Stromal cell of bone marrow (primary cell): ENCODE data around the gene MAML3.

Experiments used
- DNase-seq: peaks from one replicate; pipeline ENCODE4 v3.0.0-alpha.2; 2012; ENCODE audit warnings: low read depth

Gene MAML3

GRCh38 chr4:139808808-139809756 is 344.9 kb downstream of the MAML3 start:
- DNase-seq = no peak

DNA sequence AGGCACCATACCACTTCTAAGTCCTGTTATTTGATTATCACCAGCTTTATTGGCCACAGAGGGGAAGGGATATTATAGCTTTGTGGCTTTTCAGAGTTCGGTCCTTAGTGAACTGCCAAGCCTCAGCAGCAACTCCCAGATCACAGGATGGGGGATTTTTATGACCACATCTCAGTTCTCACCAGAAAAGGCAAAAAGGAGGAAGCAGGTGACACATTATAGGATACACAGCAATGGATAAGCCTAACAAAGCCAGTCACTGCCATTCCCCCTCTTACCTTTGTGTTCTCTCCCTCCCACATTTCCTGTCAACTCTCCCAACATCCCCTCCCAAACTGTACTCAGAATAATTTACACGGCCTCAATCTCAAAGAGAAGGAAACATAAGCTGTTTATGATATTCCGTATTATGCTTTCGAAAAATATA is 345.6 kb downstream of the MAML3 start:
- DNase-seq = no peak

GRCh38 chr4:139807483-139807882 is 346.5 kb downstream of the MAML3 start:
- DNase-seq = no peak

- DNase-seq = no peak
Observed at GRCh38 chr4:139806929-139807328, 347.1 kb downstream of the MAML3 start.

- no peak for DNase-seq
Observed at GRCh38 chr4:139802931-139803330, 351.1 kb downstream of the MAML3 start.

DNA sequence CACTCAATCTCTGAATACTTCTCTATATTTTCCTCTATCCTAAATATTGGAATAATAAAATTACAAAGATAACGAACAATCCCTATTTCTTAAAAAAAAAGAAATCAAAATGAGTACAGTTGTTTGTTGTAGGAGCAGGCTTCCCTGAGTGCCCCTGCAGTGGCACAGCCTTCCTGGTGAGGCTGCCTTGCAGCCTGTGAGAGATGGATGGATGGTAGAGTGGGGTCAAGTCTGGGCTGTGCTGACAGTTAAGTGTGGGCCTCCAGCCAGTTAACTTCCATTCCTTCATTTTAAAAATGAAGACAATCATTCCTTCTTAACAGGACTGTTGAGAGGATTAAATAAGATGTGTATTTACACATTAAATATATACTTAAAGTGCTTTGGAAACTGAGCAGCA is 351.5 kb downstream of the MAML3 start:
- DNase-seq = no peak

GRCh38 chr4:139801895-139802294 is 352.1 kb downstream of the MAML3 start:
- DNase-seq = no peak

- DNase-seq = no peak
Observed at GRCh38 chr4:139800082-139800481, 353.9 kb downstream of the MAML3 start.

DNA sequence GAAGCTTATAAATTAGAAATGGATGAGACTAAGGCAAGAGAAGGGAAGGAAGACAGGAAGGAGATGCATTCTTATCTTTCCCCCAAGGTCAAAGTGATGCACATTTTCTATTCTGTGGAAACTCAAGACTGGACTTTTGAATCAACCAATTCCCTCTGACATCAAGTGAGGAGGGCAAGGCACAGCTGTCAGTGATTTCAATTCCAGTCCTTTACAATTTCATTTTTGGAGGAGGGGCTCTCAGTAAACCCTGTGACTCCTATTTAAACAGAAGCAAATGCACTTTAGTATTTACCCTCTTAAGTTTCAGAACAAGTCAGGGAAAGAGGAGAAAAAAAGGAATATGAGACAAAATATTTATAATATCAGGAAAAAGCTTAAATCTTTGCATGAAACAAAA is 354.4 kb downstream of the MAML3 start:
- DNase-seq = no peak

DNA sequence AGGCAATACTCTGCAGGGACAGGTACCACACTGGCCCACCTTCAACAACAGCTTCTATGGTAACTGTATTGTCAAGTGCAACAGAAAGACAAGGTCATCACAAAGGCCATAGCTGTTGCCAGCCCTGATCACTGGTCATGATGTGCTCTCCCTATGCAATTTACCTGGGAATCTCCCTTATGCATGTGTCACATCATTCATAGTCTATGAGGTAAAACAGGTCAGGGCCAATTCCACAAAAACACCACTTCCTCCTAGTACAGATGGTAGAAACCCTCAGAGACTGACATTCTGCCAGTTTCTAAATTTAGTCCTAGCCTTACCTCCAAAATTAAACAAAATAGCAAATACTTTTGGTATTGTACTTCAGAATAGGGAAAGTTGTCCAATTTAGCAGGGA is 355.5 kb downstream of the MAML3 start:
- no peak for DNase-seq

- DNase-seq = no peak
Observed at GRCh38 chr4:139797287-139797686, 356.7 kb downstream of the MAML3 start.

DNA sequence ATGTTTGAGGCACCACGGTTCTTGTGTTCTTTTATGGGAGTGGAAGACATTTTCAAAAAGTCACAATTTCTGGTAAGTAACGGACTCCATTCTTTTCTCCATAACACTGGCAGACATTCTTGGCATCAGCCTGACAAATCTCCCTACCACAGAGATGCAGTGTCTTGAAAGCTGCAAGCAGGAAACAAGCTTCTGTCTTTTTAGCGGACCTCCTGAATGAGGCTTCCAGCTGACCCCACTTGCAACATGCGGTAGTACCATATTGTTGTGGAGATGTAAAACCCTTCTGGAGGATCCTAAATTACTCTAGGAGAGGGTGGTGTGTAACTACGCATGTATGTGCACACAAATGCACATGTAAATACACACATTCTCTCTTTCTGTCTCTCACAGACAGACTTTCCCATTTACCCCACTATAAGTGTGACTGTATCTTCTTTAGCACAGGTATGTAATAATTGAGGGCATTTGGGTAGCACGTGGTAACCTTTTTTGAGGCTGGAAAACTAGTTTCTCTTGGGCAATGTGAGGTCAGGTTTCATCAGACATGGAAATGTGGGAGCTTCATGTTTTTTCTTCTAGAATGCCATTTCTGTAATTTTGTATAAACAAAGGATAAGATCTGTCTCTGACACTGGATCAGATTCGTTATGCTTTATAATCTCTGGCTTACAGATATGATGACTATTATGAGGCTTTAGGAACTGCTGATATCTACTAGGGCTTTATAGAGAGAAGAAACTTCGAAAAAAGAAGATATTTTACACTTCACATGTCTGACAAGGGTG is 358.3 kb downstream of the MAML3 start:
- no peak for DNase-seq

DNA sequence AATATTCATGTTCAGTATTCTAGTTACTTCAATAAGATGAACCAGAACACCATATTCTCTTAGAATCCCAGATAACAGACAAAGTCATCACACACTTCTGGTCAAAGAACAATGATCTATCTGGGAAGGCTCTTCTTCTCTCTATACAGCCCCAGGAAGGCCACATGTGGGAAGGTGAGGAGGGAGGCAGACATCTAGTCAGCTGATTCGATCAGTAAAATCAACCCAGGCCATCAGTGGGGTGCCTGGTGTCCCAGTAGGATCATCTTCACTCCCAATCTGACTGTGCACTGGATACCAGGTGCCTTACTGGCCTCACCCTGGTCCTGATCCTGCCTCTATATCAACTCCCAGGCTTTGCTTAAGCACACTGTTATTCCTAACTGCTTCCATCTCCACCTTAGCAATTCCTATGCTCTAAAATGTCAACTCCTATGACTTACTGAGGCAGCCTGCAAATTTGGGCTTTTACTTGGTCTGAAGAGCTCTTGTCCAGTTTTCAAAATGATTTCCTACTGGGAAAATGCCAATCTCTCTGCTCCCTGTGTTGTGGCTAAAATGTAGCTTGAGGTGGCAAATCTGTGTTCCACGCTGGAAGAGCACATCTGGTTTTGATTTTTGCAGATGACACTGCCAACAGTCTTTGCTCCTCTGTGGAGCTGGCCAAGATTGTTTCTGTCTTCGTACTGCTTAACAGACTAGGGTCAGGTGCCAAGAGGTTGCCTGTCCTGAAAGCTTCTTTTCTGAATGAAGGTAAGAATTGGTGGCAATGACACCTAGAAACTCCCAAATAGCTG is 359.6 kb downstream of the MAML3 start:
- no peak for DNase-seq

- DNase-seq = no peak
Observed at GRCh38 chr4:139791681-139792080, 362.3 kb downstream of the MAML3 start.

DNA sequence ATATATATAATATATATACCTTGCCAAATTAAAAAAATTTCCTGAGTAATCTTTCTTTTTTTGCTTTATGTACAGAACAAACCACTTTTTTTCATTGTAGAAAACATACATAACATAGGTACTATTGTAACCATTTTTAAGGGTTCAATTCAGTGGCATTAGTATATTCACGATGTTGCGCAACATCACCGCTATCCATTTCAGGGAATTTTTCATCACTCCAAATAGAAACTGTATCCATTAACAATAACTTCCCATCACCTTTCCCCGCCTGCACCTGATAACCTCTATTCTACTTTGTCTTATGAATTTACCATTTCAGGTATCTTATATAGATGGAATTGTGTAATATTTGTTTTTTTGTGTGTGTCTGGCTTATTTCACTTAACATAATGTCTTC is 363.7 kb downstream of the MAML3 start:
- DNase-seq = no peak

DNA sequence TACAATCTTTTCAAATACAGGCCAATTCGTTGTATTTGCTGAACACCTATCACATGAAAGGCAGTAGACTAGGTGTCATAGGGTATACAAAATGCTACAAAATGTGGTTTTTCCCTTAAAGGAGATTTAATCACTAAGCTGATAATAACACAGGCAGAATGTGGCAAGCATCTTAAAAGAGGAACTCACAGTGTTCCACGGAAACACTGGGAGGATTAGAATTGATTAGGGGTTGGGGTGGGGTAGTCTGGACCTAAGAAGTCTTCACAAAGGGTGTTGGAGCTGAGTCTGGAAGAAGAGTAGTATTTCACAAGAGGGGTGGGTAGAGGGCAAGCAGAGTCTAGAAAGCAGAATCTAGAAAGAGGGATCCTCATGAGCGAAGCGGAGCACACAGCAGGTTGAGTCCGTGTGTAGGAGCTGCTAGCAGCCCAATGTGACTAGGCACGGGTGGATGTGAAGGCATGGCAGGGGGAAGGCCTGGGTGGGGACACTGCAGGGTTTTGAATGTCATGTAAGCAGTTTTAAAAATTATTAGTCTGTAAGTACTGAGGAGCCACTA is 364.8 kb downstream of the MAML3 start:
- no peak for DNase-seq

DNA sequence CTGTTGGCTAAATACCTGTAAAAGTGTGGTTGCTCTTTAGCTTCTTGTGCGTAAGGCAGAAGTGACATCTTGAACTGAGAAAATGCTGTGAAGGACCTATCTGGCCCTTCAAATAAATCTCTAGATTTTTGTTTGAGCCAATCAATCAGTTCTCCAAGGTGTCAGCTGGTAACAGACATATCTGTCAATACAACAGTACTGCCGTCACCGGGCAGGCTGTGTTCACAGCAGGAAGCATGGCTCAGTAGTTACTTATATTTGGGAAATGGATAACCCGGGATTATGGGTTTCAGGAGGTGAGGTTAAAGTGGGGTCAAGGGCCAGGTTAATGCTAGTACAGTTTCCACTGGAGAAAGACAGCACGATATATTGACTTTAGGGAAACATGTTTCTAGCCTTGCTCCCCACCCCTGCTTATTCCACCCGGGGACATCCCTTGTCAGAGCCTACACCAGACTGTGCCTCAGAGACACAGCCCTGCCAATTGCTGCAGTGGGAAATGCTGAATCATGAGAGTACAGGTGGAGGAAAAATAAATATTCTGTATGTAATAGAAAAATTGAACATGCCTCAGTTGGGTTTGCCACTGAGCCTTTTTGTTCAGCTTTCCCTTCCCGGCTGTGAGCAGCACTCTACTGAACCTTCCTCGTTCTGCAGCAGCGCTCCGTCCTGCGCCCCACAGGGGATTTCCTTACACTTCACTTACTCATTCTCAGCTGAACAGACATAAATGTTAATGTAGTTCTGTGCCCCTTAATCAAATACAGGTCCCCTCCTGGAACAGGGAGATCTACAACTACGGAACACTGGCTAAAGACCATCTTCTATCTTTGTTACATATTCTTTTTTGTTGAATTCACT is 367.3 kb downstream of the MAML3 start:
- DNase-seq = no peak

- DNase-seq = no peak
Observed at GRCh38 chr4:139785356-139785755, 368.6 kb downstream of the MAML3 start.

- DNase-seq = no peak
Observed at GRCh38 chr4:139783741-139784484, 370.1 kb downstream of the MAML3 start.

GRCh38 chr4:139782926-139783522 is 371.0 kb downstream of the MAML3 start:
- DNase-seq = no peak
